Measurements from ENCODE around the gene PTPN11. TPM values are rescaled to one million over a fixed set of nuclear protein-coding genes. Genes with fewer than 3 reads are reported as not detected.
"Not testable (repeated sequence)": the region's sequence is repeated elsewhere in the genome, so short reads cannot be mapped to it uniquely, and the experiment has no call there.

The PTPN11 gene
- total RNA-seq, 4 donors from 2014 or later = 90.6 to 136 (median 110) TPM

- WGBS, 2 donors = 91 to 93% methylated on average over 4 of the region's 4 CpGs
- no peaks in the 10 kb centered on the region for H3K27me3 ChIP-seq
- DNase-seq (ENCODE audit: low spot score in 2 of 2) = no peak
- H3K4me3 ChIP-seq = no peak overlapping the region
- H3K27ac ChIP-seq = no peak overlapping the region
- TF ChIP-seq POLR2A (IDR thresholded peaks at IDR 0.05) (no peak), EP300 (IDR thresholded peaks at IDR 0.05) (no peak), CTCF (IDR thresholded peaks at IDR 0.05) (no peak)
- no peaks in the 10 kb centered on the region for H3K9me3 ChIP-seq
- peaks cover 0 to 2% (median 0%) of the 10 kb centered on the region in 4 donors for H3K4me1 ChIP-seq
- H3K36me3 ChIP-seq = peaks cover 0 to 24% (median 0%) of the 10 kb centered on the region in 3 donors
These were observed 25.2 kb downstream of the PTPN11 start for GRCh38 chr12:112443916-112444315.

GRCh38 chr12:112446008-112446725 lies 27.4 kb downstream of the PTPN11 start:
- no peak for TF ChIP-seq EP300 (IDR thresholded peaks at IDR 0.05)
- no peak for TF ChIP-seq POLR2A (IDR thresholded peaks at IDR 0.05)
- no peak for TF ChIP-seq CTCF (IDR thresholded peaks at IDR 0.05)
- Histone ChIP-seq H3K27me3 (no peaks in the 10 kb centered on the region), H3K4me1 (no peaks in the 10 kb centered on the region), H3K4me3 (no peak overlapping the region), H3K27ac (no peak overlapping the region), H3K36me3 (peaks cover 0 to 46% (median 0%) of the 10 kb centered on the region in 3 donors), H3K9me3 (no peaks in the 10 kb centered on the region)
- DNase-seq (ENCODE audit: low spot score in 2 of 2) = no peak
- WGBS, 2 donors = 85 to 87% methylated on average over 3 of the region's 3 CpGs

GRCh38 chr12:112447106-112447505 lies 28.4 kb downstream of the PTPN11 start:
- H3K36me3 ChIP-seq = peaks cover 0 to 54% (median 0%) of the 10 kb centered on the region in 3 donors
- no peak for DNase-seq (ENCODE audit: low spot score in 2 of 2)
- no peaks in the 10 kb centered on the region for H3K27me3 ChIP-seq
- 73 to 81% methylated on average over 3 of the region's 3 CpGs for WGBS, 2 donors
- H3K4me1 ChIP-seq = no peaks in the 10 kb centered on the region
- no peaks in the 10 kb centered on the region for H3K9me3 ChIP-seq
- no peak overlapping the region for H3K27ac ChIP-seq
- no peak overlapping the region for H3K4me3 ChIP-seq
- TF ChIP-seq EP300 (IDR thresholded peaks at IDR 0.05) (no peak), CTCF (IDR thresholded peaks at IDR 0.05) (no peak), POLR2A (IDR thresholded peaks at IDR 0.05) (no peak)

DNA sequence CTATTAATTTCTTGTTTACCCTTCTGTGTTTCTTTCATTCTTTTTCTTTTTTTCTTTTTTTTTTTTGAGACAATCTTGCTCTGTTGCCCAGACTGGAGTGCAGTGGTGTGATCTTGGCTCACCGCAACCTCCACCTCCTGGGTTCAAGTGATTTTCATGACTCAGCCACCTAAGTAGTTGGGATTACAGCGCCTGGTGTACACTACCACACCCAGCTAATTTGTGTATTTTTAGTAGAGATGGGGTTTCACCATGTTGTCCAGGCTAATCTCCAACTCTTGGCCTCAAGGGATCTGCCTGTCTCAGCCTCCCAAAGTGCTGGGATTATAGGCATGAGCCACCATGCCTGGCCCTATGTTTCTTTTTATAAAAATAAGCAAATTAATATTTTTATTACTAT lies 29.4 kb downstream of the PTPN11 start:
- 67 to 73% methylated on average over 2 of the region's 2 CpGs for WGBS, 2 donors
- not testable (repeated sequence) for H3K4me1 ChIP-seq; DNase-seq (ENCODE audit: low spot score in 2 of 2); H3K27ac ChIP-seq; H3K9me3 ChIP-seq; H3K4me3 ChIP-seq; H3K27me3 ChIP-seq
- peaks cover 0 to 64% (median under 1%) of the 10 kb centered on the region in 3 donors for H3K36me3 ChIP-seq

DNA sequence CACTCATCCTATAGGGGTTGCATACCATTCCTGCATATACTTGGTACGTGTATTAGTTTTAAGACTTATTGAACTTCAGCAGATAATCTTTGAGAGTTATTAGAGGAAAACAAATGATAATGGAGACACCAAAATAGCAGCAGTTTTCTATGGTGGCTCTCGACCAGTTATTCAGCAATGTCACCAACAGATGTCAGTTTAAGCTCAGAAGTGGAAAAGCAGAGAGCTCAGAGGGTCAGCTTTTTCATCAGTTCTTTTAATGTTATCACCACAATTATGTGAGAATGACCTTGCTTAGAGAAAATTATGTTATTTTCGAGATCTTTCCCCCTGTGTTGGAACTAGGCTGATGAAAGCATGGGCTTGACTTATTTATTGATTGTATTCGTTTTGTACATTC lies 32.0 kb downstream of the PTPN11 start:
- H3K4me1 ChIP-seq = no peaks in the 10 kb centered on the region
- no peaks in the 10 kb centered on the region for H3K9me3 ChIP-seq
- no peak for DNase-seq (ENCODE audit: low spot score in 2 of 2)
- TF ChIP-seq CTCF (IDR thresholded peaks at IDR 0.05) = no peak
- TF ChIP-seq EP300 (IDR thresholded peaks at IDR 0.05) = no peak
- TF ChIP-seq POLR2A (IDR thresholded peaks at IDR 0.05) = no peak
- H3K27me3 ChIP-seq = no peaks in the 10 kb centered on the region
- WGBS, 2 donors = 71 to 73% methylated on average over 4 of the region's 4 CpGs
- no peak overlapping the region for H3K27ac ChIP-seq
- H3K4me3 ChIP-seq = no peak overlapping the region
- peaks cover 0 to 88% (median 24%) of the 10 kb centered on the region in 3 donors for H3K36me3 ChIP-seq

Measured in tibial nerve (tissue), 4 donors.